GM18508 (cell line): ENCODE measurements around the gene TC2N.
"Not testable (repeated sequence)": the region's sequence is repeated elsewhere in the genome, so short reads cannot be mapped to it uniquely, and the experiment has no call there.

ENCODE experiments used
- ATAC-seq: cut with Tn5 transposase; IDR thresholded peaks from one replicate; pipeline ENCODE4 v1.9.1; 2021; ENCODE audit warnings: moderate number of reproducible peaks; ENCODE audit not compliant: insufficient read depth, unreplicated experiment

Gene TC2N

GRCh38 chr14:91837076-91837475, 30.3 kb downstream of the TC2N start:
- ATAC-seq, result no peak

- no peak for ATAC-seq
Observed at GRCh38 chr14:91835920-91836843, 31.2 kb downstream of the TC2N start.

- no peak for ATAC-seq
Observed at GRCh38 chr14:91835197-91835919, 32.0 kb downstream of the TC2N start.

GRCh38 chr14:91834571-91834970, 32.8 kb downstream of the TC2N start:
- no peak for ATAC-seq

- ATAC-seq, result no peak
Observed at GRCh38 chr14:91831337-91831736, 36.0 kb downstream of the TC2N start.

GRCh38 chr14:91830777-91831176, 36.6 kb downstream of the TC2N start:
- no peak for ATAC-seq

- ATAC-seq, result no peak
Observed at GRCh38 chr14:91829511-91829910, 37.8 kb downstream of the TC2N start.

- ATAC-seq, result no peak
Observed at GRCh38 chr14:91827746-91828145, 39.6 kb downstream of the TC2N start.

GRCh38 chr14:91817566-91818325, 49.6 kb downstream of the TC2N start:
- peak; percentile 55 for ATAC-seq

GRCh38 chr14:91814317-91814716, 53.0 kb downstream of the TC2N start:
- no peak for ATAC-seq

- no peak for ATAC-seq
Observed at GRCh38 chr14:91810699-91811098, 56.6 kb downstream of the TC2N start.

- ATAC-seq, result no peak
Observed at GRCh38 chr14:91806716-91807115, 60.6 kb downstream of the TC2N start.

GRCh38 chr14:91806094-91806493, 61.2 kb downstream of the TC2N start:
- not testable (repeated sequence) for ATAC-seq

- no peak for ATAC-seq
Observed at GRCh38 chr14:91805659-91806058, 61.7 kb downstream of the TC2N start.

GRCh38 chr14:91801358-91801757, 66.0 kb downstream of the TC2N start:
- ATAC-seq, result no peak

GRCh38 chr14:91796617-91797347, 70.6 kb downstream of the TC2N start:
- no peak for ATAC-seq

GRCh38 chr14:91793704-91794103, 73.6 kb downstream of the TC2N start:
- no peak for ATAC-seq

GRCh38 chr14:91786188-91786587, 81.1 kb downstream of the TC2N start:
- no peak for ATAC-seq

- ATAC-seq, result no peak
Observed at GRCh38 chr14:91780452-91780851, 86.9 kb downstream of the TC2N start.

- no peak for ATAC-seq
Observed at GRCh38 chr14:91778217-91778616, 89.1 kb downstream of the TC2N start.
